Mesothelial cell of epicardium (in vitro differentiated cells): ENCODE measurements around the gene NELL1. TPM values are rescaled to one million over a fixed set of nuclear protein-coding genes. Genes with fewer than 3 reads are reported as not detected.

Source experiments
- DNase-seq, 2 experiments: peaks; one replicate each; pipeline ENCODE4 v3.0.0; 2021; ENCODE audit warnings: low spot score in 2 of 2; ENCODE audit not compliant: unreplicated experiment in 2 of 2
- H3K27ac Mint-ChIP-seq: 2 replicates; pipeline ENCODE4 v1.8.0; 2021; ENCODE audit warnings: mixed read lengths
- H3K27me3 Mint-ChIP-seq: 2 replicates; pipeline ENCODE4 v1.8.0; 2021; ENCODE audit warnings: low read depth, mixed read lengths
- H3K36me3 Mint-ChIP-seq: 2 replicates; pipeline ENCODE4 v1.8.0; 2021; ENCODE audit warnings: mixed read lengths
- H3K4me1 Mint-ChIP-seq: 2 replicates; pipeline ENCODE4 v1.8.0; 2021; ENCODE audit warnings: mixed read lengths
- H3K4me3 Mint-ChIP-seq: 2 replicates; pipeline ENCODE4 v1.8.0; 2021; ENCODE audit warnings: mild to moderate bottlenecking, moderate library complexity, mixed read lengths
- H3K9me3 Mint-ChIP-seq: 2 replicates; pipeline ENCODE4 v1.8.0; 2021; ENCODE audit warnings: mixed read lengths
- CTCF ChIP-seq: fragments of 200-600 bp; sonication (generic); IDR thresholded peaks from one replicate; pipeline ENCODE4 v1.5.0; 2021; ENCODE audit warnings: antibody characterized with exemption; ENCODE audit not compliant: unreplicated experiment
- total RNA-seq: library from RNA; stranded (reverse); gene quantifications from 3 replicates; pipeline ENCODE4 v1.2.1, GENCODE V29; 2021

NELL1 gene
- total RNA-seq, 1 donor from 2014 or later: 1.7 TPM

GRCh38 chr11:21321530-21321929 is 652.1 kb downstream of the NELL1 start:
- no peak overlapping the region for H3K27ac Mint-ChIP-seq
- TF ChIP-seq CTCF: no peak
- no peaks in the 10 kb centered on the region for H3K27me3 Mint-ChIP-seq
- H3K9me3 Mint-ChIP-seq: no peaks in the 10 kb centered on the region
- no peak for DNase-seq
- H3K36me3 Mint-ChIP-seq: no peaks in the 10 kb centered on the region
- no peak overlapping the region for H3K4me3 Mint-ChIP-seq
- H3K4me1 Mint-ChIP-seq: peaks cover 3% of the 10 kb centered on the region

- TF ChIP-seq CTCF: no peak
- H3K27ac Mint-ChIP-seq: no peak overlapping the region
- no peak overlapping the region for H3K4me3 Mint-ChIP-seq
Observed at GRCh38 chr11:21323617-21324016, 654.2 kb downstream of the NELL1 start.

GRCh38 chr11:21343204-21343603 is 673.8 kb downstream of the NELL1 start:
- TF ChIP-seq CTCF: no peak
- no peak overlapping the region for H3K4me3 Mint-ChIP-seq
- H3K27ac Mint-ChIP-seq: no peak overlapping the region
- H3K36me3 Mint-ChIP-seq: no peaks in the 10 kb centered on the region
- peaks cover 11% of the 10 kb centered on the region for H3K27me3 Mint-ChIP-seq
- no peaks in the 10 kb centered on the region for H3K9me3 Mint-ChIP-seq
- DNase-seq: no peak
- peaks cover 3% of the 10 kb centered on the region for H3K4me1 Mint-ChIP-seq

More at GRCh38 chr11:21323617-21324016, 654.2 kb downstream of the NELL1 start:
- H3K36me3 Mint-ChIP-seq: no peaks in the 10 kb centered on the region
- peaks cover 3% of the 10 kb centered on the region for H3K4me1 Mint-ChIP-seq
- H3K27me3 Mint-ChIP-seq: no peaks in the 10 kb centered on the region
- peaks cover 5% of the 10 kb centered on the region for H3K9me3 Mint-ChIP-seq
- DNase-seq: no peak

- peaks cover 3% of the 10 kb centered on the region for H3K4me1 Mint-ChIP-seq
Observed at GRCh38 chr11:21346361-21346760, 677.0 kb downstream of the NELL1 start.

GRCh38 chr11:21350613-21351012 is 681.2 kb downstream of the NELL1 start:
- H3K27ac Mint-ChIP-seq: no peak overlapping the region

More at GRCh38 chr11:21346361-21346760, 677.0 kb downstream of the NELL1 start:
- DNase-seq: no peak
- no peaks in the 10 kb centered on the region for H3K9me3 Mint-ChIP-seq
- H3K4me3 Mint-ChIP-seq: no peak overlapping the region
- H3K36me3 Mint-ChIP-seq: no peaks in the 10 kb centered on the region
- peaks cover 7% of the 10 kb centered on the region for H3K27me3 Mint-ChIP-seq
- H3K27ac Mint-ChIP-seq: no peak overlapping the region
- TF ChIP-seq CTCF: no peak

More at GRCh38 chr11:21350613-21351012, 681.2 kb downstream of the NELL1 start:
- no peaks in the 10 kb centered on the region for H3K36me3 Mint-ChIP-seq
- H3K27me3 Mint-ChIP-seq: peaks cover 21% of the 10 kb centered on the region
- no peak for DNase-seq
- no peaks in the 10 kb centered on the region for H3K4me1 Mint-ChIP-seq
- no peak overlapping the region for H3K4me3 Mint-ChIP-seq
- TF ChIP-seq CTCF: no peak
- H3K9me3 Mint-ChIP-seq: no peaks in the 10 kb centered on the region
